ENCODE data around the gene HRH3.

DNA sequence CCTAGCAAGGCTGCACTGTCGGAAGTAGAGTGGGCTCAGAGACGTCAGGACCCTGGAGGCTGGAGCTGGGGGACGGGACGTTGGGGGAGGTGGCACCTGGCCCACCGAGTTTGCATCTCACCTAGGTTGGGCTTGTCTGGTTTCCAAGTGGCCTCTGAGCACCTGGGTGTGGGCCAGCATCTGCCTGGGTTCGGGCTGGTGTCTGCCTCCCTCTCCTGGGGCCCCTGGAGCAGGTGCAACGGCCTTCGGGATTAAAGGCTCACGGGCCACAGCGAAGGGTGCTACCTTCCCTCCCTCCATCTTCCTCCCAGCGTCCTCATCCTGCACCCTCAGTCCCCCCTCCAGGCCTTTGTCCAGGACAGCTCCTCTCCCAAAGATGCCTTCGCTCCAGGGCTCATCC, 6.0 kb downstream of the HRH3 start:
- no peak for TF ChIP-seq POLR2A (IDR thresholded peaks at IDR 0.05)
- TF ChIP-seq, protein P1, sequence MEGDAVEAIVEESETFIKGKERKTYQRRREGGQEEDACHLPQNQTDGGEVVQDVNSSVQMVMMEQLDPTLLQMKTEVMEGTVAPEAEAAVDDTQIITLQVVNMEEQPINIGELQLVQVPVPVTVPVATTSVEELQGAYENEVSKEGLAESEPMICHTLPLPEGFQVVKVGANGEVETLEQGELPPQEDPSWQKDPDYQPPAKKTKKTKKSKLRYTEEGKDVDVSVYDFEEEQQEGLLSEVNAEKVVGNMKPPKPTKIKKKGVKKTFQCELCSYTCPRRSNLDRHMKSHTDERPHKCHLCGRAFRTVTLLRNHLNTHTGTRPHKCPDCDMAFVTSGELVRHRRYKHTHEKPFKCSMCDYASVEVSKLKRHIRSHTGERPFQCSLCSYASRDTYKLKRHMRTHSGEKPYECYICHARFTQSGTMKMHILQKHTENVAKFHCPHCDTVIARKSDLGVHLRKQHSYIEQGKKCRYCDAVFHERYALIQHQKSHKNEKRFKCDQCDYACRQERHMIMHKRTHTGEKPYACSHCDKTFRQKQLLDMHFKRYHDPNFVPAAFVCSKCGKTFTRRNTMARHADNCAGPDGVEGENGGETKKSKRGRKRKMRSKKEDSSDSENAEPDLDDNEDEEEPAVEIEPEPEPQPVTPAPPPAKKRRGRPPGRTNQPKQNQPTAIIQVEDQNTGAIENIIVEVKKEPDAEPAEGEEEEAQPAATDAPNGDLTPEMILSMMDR (IDR thresholded peaks at IDR 0.05): no peak

All from transverse colon (tissue), 3 donors.